HepG2 (cell line): ENCODE results near the gene SPIRE1. TPM values are rescaled to one million over a fixed set of nuclear protein-coding genes. Genes with fewer than 3 reads are reported as not detected.

Experiments
- BRCA1 ChIP-seq: sonication (generic); formaldehyde crosslinking; IDR thresholded peaks from 2 replicates; pipeline ENCODE4 v1.4.0; 2020; ENCODE audit warnings: missing genetic modification reagents
- JDP2 ChIP-seq: sonication (generic); formaldehyde crosslinking; IDR thresholded peaks from 2 replicates; pipeline ENCODE4 v1.8.1; 2022; ENCODE audit warnings: missing genetic modification reagents, borderline replicate concordance
- NCOA5 ChIP-seq: sonication (generic); formaldehyde crosslinking; IDR thresholded peaks from 2 replicates; pipeline ENCODE4 v1.4.0; 2020; ENCODE audit warnings: missing genetic modification reagents
- NONO ChIP-seq, 2 experiments: fragments of 450-650 bp in 1 of 2; sonication (generic) in 1 of 2; formaldehyde crosslinking in 1 of 2; IDR thresholded peaks in 1 of 2; conservative IDR thresholded peaks in 1 of 2; 2 replicates each; pipeline versions ENCODE4 v1.6.1 to v1.8.0; 2017 to 2022; ENCODE audit warnings: mild to moderate bottlenecking in 1 of 2, missing genetic modification reagents in 1 of 2, moderate library complexity in 1 of 2
- POGZ ChIP-seq: sonication (generic); formaldehyde crosslinking; IDR thresholded peaks from 2 replicates; pipeline ENCODE4 v1.4.0; 2020; ENCODE audit warnings: mild to moderate bottlenecking, missing genetic modification reagents
- SMYD3 ChIP-seq: sonication (generic); formaldehyde crosslinking; IDR thresholded peaks from 2 replicates; pipeline ENCODE4 v1.8.1; 2023; ENCODE audit warnings: mild to moderate bottlenecking, missing genetic modification reagents
- SNAPC2 ChIP-seq: sonication (generic); formaldehyde crosslinking; IDR thresholded peaks from 2 replicates; pipeline ENCODE4 v1.8.1; 2022; ENCODE audit warnings: mild to moderate bottlenecking, missing genetic modification reagents
- SOX13 ChIP-seq, 3 experiments: fragments of 450-650 bp in 1 of 3; sonication (generic) in 1 of 3; formaldehyde crosslinking in 1 of 3; IDR thresholded peaks in 2 of 3; conservative IDR thresholded peaks in 1 of 3; 2 replicates each; pipeline versions ENCODE4 v1.5.0 to v1.6.1; 2016 to 2020; ENCODE audit warnings: antibody characterized with exemption in 1 of 3, mild to moderate bottlenecking in 1 of 3, missing compliant biosample characterization in 1 of 3, missing genetic modification reagents in 1 of 3, moderate library complexity in 1 of 3
- ZBTB37 ChIP-seq: sonication (generic); formaldehyde crosslinking; IDR thresholded peaks from 2 replicates; pipeline ENCODE4 v1.4.0; 2020; ENCODE audit warnings: mild to moderate bottlenecking, missing genetic modification reagents
- ZEB1 ChIP-seq: IDR thresholded peaks from 2 replicates; pipeline ENCODE4 v1.6.1; 2012; ENCODE audit warnings: mild to moderate bottlenecking, low read depth, inconsistent platforms; ENCODE audit not compliant: insufficient replicate concordance
- ZNF260 ChIP-seq: sonication (generic); formaldehyde crosslinking; IDR thresholded peaks from 2 replicates; pipeline ENCODE4 v1.4.0; 2020; ENCODE audit warnings: missing genetic modification reagents, low read depth, mild to moderate bottlenecking, borderline replicate concordance
- ZNF317 ChIP-seq: sonication (generic); formaldehyde crosslinking; IDR thresholded peaks from 2 replicates; pipeline ENCODE4 v1.5.0; 2020; ENCODE audit warnings: mild to moderate bottlenecking, missing genetic modification reagents
- ZNF414 ChIP-seq: sonication (generic); formaldehyde crosslinking; IDR thresholded peaks from 2 replicates; pipeline ENCODE4 v1.5.0; 2020; ENCODE audit warnings: missing genetic modification reagents
- ZNF510 ChIP-seq: sonication (generic); formaldehyde crosslinking; IDR thresholded peaks from 2 replicates; pipeline ENCODE4 v1.4.0; 2020; ENCODE audit warnings: low read depth, mild to moderate bottlenecking, missing genetic modification reagents
- ZSCAN22 ChIP-seq: sonication (generic); formaldehyde crosslinking; IDR thresholded peaks from 2 replicates; pipeline ENCODE4 v1.4.0; 2020; ENCODE audit warnings: mild to moderate bottlenecking, missing genetic modification reagents
- polyA plus RNA-seq, 8 experiments: library from polyadenylated mRNA; depleted of rRNA in 3 of 8; stranded (reverse) in 7 of 8; unstranded in 1 of 8; fragments of >200 nt; fragmentation: Illumina TruSeq in 4 of 8; extraction: Trizol in 4 of 8; gene quantifications; 2 replicates each; pipeline versions ENCODE4 v1.2.1 to v1.2.3, GENCODE V29; 2011 to 2016; ENCODE audit warnings: low read depth in 4 of 8, missing spikeins in 1 of 8, mixed read lengths in 1 of 8; ENCODE audit not compliant: insufficient read depth in 1 of 8
- total RNA-seq, 5 experiments: library from RNA; depleted of rRNA; stranded (reverse); fragments of >200 nt; fragmentation: Illumina TruSeq; extraction: Trizol; gene quantifications; 2 replicates each; pipeline ENCODE4 v1.2.3, GENCODE V29; 2016; ENCODE audit warnings: low read depth in 1 of 5
- TF ChIP-seq, protein P1 (sequence below): sonication (generic); formaldehyde crosslinking; IDR thresholded peaks from 2 replicates; pipeline ENCODE4 v1.8.0; 2022; ENCODE audit warnings: missing genetic modification reagents, mild to moderate bottlenecking, inconsistent platforms, borderline replicate concordance
- TF ChIP-seq, protein P2 (sequence below): sonication (generic); formaldehyde crosslinking; IDR thresholded peaks from 2 replicates; pipeline ENCODE4 v1.4.0; 2020; ENCODE audit warnings: missing genetic modification reagents
- TF ChIP-seq, protein P3 (sequence below): sonication (generic); formaldehyde crosslinking; IDR thresholded peaks from 2 replicates; pipeline ENCODE4 v1.4.0; 2020; ENCODE audit warnings: missing genetic modification reagents, borderline replicate concordance
- TF ChIP-seq, protein P4 (sequence below): sonication (generic); formaldehyde crosslinking; IDR thresholded peaks from 2 replicates; pipeline ENCODE4 v1.5.1; 2020; ENCODE audit warnings: mild to moderate bottlenecking, missing genetic modification reagents, borderline replicate concordance

The SPIRE1 gene
- total and polyA plus RNA-seq, 2 of the 13 experiments (the other 11 are each of a cell fraction or from before 2014, with no cell fraction given), result 9.9 to 21.3 TPM

DNA sequence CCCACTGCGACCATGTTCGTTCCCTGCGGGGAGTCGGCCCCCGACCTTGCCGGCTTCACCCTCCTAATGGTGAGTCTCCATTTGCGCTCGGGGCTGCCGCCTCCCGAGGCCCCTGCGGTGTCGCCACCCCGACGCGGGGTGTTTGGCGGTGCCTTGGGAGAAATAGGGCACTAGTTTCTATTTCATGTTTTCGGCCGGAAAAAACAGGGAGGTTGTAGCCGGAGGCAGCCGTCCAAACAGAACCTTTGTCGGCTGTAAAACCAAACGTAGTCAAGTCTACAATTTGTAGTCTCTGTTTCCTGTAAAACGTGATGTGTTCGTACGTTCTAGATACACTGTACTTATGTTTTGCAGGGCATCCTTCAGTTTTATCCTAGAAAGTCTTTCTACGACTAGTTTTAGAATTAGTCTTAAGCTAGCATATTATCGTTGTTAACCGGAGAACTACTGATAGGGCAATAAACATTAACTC, 45.2 kb upstream of the SPIRE1 start (continued):
- TF ChIP-seq ZBTB37 (CRISPR knock-in tag), result no peak; the same call in 1 of the 2 replicates
- TF ChIP-seq ZNF510, result no peak; the same call in 1 of the 2 replicates
- TF ChIP-seq, protein P1, sequence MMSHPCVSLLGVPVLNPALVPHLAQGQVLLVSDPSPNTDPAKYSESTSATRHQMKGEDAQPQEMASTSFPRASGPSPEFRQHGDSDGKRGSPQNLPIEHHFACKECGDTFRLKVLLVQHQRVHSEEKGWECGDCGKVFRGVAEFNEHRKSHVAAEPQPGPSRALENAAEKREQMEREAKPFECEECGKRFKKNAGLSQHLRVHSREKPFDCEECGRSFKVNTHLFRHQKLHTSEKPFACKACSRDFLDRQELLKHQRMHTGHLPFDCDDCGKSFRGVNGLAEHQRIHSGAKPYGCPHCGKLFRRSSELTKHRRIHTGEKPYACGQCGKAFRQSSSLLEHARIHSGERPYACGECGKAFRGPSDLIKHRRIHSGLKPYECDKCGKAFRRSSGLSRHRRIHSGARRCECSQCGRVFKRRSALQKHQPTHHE (CRISPR knock-in tag), result peak; percentile 84; the same call in 1 of the 2 replicates
- no peak for TF ChIP-seq SNAPC2 (CRISPR knock-in tag)
- TF ChIP-seq ZEB1, result no peak
- no peak for TF ChIP-seq NCOA5 (CRISPR knock-in tag)
- TF ChIP-seq ZSCAN22, result no peak; the same call in 1 of the 2 replicates
- TF ChIP-seq SMYD3, result no peak
- no peak for TF ChIP-seq NONO (IDR thresholded peaks at IDR 0.05)
- no peak for TF ChIP-seq NONO (CRISPR knock-in tag; conservative IDR thresholded peaks at IDR 0.05)
- TF ChIP-seq, protein P2, sequence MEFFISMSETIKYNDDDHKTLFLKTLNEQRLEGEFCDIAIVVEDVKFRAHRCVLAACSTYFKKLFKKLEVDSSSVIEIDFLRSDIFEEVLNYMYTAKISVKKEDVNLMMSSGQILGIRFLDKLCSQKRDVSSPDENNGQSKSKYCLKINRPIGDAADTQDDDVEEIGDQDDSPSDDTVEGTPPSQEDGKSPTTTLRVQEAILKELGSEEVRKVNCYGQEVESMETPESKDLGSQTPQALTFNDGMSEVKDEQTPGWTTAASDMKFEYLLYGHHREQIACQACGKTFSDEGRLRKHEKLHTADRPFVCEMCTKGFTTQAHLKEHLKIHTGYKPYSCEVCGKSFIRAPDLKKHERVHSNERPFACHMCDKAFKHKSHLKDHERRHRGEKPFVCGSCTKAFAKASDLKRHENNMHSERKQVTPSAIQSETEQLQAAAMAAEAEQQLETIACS (CRISPR knock-in tag), result no peak
- no peak for TF ChIP-seq ZNF260 (CRISPR knock-in tag)
- TF ChIP-seq BRCA1 (CRISPR knock-in tag), result no peak; the same call in 1 of the 2 replicates
- TF ChIP-seq, protein P3, sequence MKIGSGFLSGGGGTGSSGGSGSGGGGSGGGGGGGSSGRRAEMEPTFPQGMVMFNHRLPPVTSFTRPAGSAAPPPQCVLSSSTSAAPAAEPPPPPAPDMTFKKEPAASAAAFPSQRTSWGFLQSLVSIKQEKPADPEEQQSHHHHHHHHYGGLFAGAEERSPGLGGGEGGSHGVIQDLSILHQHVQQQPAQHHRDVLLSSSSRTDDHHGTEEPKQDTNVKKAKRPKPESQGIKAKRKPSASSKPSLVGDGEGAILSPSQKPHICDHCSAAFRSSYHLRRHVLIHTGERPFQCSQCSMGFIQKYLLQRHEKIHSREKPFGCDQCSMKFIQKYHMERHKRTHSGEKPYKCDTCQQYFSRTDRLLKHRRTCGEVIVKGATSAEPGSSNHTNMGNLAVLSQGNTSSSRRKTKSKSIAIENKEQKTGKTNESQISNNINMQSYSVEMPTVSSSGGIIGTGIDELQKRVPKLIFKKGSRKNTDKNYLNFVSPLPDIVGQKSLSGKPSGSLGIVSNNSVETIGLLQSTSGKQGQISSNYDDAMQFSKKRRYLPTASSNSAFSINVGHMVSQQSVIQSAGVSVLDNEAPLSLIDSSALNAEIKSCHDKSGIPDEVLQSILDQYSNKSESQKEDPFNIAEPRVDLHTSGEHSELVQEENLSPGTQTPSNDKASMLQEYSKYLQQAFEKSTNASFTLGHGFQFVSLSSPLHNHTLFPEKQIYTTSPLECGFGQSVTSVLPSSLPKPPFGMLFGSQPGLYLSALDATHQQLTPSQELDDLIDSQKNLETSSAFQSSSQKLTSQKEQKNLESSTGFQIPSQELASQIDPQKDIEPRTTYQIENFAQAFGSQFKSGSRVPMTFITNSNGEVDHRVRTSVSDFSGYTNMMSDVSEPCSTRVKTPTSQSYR (CRISPR knock-in tag), result no peak
- TF ChIP-seq, protein P4, sequence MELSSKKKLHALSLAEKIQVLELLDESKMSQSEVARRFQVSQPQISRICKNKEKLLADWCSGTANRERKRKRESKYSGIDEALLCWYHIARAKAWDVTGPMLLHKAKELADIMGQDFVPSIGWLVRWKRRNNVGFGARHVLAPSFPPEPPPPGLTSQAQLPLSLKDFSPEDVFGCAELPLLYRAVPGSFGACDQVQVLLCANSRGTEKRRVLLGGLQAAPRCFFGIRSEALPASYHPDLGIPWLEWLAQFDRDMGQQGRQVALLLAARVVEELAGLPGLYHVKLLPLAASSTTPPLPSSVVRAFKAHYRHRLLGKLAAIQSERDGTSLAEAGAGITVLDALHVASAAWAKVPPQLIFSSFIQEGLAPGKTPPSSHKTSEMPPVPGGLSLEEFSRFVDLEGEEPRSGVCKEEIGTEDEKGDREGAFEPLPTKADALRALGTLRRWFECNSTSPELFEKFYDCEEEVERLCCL (CRISPR knock-in tag), result no peak
- no peak; the same call in 1 of the 2 replicates for TF ChIP-seq POGZ (CRISPR knock-in tag)
- no peak for TF ChIP-seq ZNF317 (CRISPR knock-in tag)
- TF ChIP-seq JDP2, result no peak
- TF ChIP-seq ZNF414 (CRISPR knock-in tag), result no peak
- no peak for TF ChIP-seq SOX13 (IDR thresholded peaks at IDR 0.05)
- no peak for TF ChIP-seq SOX13 (CRISPR knock-in tag; conservative IDR thresholded peaks at IDR 0.05 in 1 of 2, IDR thresholded peaks at IDR 0.05 in 1 of 2)
